ENCODE results near the gene ZNF618.

ZNF618 gene

DNA sequence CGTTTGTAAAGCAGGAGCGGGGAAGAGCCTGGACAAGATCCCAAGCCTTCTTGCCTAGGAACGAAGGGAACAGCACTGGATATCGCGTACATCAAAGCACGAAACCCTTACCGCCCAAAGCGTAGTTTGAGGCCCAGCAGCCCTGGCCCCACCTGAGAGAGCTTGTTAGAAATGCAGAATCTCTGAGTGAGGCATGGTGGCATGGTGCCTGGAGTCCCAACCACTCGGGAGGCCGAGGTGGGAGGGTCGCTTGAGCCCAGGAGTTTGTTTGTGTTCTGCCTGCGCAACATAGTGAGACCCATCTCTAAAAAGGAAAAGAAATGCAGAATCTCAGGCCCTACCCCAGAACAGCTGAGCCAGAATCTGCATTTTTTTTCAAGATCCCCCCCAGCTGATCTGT lies 111.4 kb downstream of the ZNF618 start:
- DNase-seq: no peak
- Histone ChIP-seq H3K36me3 (peaks cover 0 to 15% (median 0%) of the 10 kb centered on the region in 3 donors), H3K9me3 (no peaks in the 10 kb centered on the region), H3K4me3 (no peak overlapping the region), H3K27me3 (no peaks in the 10 kb centered on the region), H3K27ac (no peak overlapping the region), H3K4me1 (peaks cover 0 to 45% (median 38%) of the 10 kb centered on the region in 4 donors)
- intact Hi-C loops (cut with DNase I; ENCODE audit: low total_unique reads): no loop called here
- TF ChIP-seq, protein P1, sequence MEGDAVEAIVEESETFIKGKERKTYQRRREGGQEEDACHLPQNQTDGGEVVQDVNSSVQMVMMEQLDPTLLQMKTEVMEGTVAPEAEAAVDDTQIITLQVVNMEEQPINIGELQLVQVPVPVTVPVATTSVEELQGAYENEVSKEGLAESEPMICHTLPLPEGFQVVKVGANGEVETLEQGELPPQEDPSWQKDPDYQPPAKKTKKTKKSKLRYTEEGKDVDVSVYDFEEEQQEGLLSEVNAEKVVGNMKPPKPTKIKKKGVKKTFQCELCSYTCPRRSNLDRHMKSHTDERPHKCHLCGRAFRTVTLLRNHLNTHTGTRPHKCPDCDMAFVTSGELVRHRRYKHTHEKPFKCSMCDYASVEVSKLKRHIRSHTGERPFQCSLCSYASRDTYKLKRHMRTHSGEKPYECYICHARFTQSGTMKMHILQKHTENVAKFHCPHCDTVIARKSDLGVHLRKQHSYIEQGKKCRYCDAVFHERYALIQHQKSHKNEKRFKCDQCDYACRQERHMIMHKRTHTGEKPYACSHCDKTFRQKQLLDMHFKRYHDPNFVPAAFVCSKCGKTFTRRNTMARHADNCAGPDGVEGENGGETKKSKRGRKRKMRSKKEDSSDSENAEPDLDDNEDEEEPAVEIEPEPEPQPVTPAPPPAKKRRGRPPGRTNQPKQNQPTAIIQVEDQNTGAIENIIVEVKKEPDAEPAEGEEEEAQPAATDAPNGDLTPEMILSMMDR (IDR thresholded peaks at IDR 0.05): no peak

DNA sequence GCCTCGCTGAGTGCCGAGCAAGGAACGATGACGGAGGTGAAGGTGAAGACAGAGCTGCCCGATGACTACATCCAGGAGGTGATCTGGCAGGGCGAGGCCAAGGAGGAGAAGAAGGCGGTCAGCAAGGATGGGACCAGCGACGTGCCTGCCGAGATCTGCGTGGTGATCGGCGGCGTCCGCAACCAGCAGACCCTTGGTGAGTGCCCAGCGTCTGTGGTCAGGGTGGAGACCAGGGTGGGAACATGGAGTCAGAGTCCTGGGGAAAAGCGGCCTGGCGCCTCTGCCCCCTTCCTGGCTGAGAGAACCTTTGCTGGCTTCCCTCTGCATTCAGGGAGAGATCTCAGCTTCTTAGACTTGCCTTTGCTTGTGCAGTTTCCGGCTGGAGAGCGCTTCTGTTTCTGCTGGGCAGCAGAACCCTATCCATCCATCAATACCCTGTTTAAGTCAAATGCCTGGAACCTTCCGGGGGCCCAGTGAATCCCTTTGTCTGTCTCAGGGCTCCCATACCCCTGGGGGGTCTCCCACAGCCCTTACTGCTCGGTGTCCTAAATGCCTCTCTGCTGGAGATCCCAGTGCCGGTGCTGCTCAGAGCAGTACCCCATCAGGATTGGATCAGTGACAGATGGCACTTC lies 112.4 kb downstream of the ZNF618 start:
- Histone ChIP-seq H3K36me3 (peaks cover 0 to 15% (median 0%) of the 10 kb centered on the region in 3 donors), H3K27ac (peak overlapping the region; percentile 70 to 79), H3K27me3 (no peaks in the 10 kb centered on the region), H3K9me3 (no peaks in the 10 kb centered on the region), H3K4me3 (no peak overlapping the region), H3K4me1 (peaks cover 0 to 55% (median 48%) of the 10 kb centered on the region in 4 donors)
- TF ChIP-seq, protein P1 (IDR thresholded peaks at IDR 0.05): no peak
- intact Hi-C loops (cut with DNase I; ENCODE audit: low total_unique reads): no loop called here
- DNase-seq: no peak

DNA sequence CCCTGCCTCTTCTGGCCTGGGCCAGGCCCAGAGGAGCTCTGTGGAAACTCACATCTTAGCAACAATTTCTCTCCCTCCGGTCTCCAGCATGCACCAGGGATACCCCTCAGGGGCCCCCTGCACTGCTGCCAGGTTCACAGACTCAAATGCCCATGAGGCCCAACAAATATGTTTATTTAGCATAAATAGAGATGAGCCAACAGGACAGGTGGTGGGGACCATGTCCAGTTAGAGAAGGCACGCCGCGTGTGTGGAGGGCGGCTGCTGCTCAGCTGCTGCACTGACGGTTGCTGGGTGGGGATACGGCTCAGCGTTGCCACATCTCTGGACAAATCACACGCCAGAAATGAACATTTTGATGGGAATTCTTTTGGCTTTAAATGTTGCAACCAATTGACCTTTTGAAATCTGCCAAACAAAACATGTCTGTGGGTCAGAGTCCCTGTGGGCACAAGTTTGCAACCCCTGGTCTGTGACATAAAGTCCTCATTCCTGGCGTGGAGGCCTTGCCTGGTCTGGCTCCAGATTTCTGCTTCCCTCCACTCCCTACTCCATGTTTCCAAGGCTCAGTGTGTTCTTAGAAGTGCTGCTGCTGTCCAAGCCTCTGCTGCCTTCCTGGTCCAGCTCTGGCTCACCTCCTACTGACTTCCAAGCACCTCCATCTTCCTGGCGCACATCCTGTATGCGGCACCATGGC lies 113.1 kb downstream of the ZNF618 start:
- peaks cover 0 to 15% (median 0%) of the 10 kb centered on the region in 3 donors for H3K36me3 ChIP-seq
- no peak overlapping the region for H3K4me3 ChIP-seq
- peak; percentile 89 to 95 for DNase-seq
- no peaks in the 10 kb centered on the region for H3K9me3 ChIP-seq
- intact Hi-C loops (cut with DNase I; ENCODE audit: low total_unique reads): no loop called here
- no peaks in the 10 kb centered on the region for H3K27me3 ChIP-seq
- TF ChIP-seq, protein P1 (IDR thresholded peaks at IDR 0.05): no peak
- peaks cover 3 to 61% (median 54%) of the 10 kb centered on the region in 4 donors for H3K4me1 ChIP-seq
- H3K27ac ChIP-seq: peak overlapping the region; percentile 70 to 79

DNA sequence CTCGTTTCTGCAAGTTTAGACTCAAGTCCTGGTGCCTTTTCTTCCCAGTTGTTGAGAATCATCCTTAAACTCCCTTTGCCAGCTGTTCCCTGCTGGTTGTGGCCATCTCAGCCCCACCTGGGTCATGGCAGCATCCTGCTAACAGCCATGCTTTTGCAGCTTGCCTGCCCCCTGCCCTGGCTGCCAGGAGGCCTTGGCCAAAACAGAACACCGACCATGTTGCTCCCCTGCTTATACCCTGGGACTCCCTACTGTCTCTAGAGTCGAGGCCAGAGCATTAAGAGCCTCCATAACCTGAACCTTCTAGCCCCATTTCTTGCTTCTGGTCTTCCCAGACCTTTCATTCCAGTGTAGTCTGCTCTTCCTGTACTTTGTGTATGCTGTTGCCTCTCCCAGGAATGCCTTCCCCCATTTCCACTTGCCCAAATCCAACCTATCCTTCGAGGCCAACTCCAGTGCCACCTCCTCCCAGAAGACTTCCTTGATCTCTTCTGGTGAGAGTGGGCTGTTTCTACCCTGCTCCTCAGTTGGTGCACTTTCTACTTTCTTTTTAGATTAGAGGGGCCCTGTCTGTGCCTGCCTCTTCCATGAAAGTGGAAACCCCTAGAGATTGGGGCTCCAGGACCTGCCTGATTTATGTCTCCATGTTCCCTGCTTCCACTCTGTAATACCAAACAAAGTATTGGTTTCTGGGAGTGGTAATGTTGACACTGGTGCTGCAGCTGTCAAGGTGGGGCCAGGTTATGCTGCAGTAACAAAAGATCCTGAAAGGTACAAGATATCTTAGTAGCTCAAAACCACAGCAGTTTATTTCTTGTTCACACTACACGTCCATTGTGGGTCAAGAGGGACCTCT lies 113.8 kb downstream of the ZNF618 start:
- TF ChIP-seq, protein P1 (IDR thresholded peaks at IDR 0.05): no peak
- peaks cover 0 to 15% (median 0%) of the 10 kb centered on the region in 3 donors for H3K36me3 ChIP-seq
- DNase-seq: no peak
- no peaks in the 10 kb centered on the region for H3K27me3 ChIP-seq
- H3K27ac ChIP-seq: peak overlapping the region; percentile 68 to 79
- intact Hi-C loops (cut with DNase I; ENCODE audit: low total_unique reads): loop anchor here (10.0 kb wide), 1 partner anchor 115 kb away; the partner anchor contains the start of gene ZNF618
- H3K9me3 ChIP-seq: no peaks in the 10 kb centered on the region
- H3K4me1 ChIP-seq: peaks cover 3 to 69% (median 60%) of the 10 kb centered on the region in 4 donors
- no peak overlapping the region for H3K4me3 ChIP-seq

DNA sequence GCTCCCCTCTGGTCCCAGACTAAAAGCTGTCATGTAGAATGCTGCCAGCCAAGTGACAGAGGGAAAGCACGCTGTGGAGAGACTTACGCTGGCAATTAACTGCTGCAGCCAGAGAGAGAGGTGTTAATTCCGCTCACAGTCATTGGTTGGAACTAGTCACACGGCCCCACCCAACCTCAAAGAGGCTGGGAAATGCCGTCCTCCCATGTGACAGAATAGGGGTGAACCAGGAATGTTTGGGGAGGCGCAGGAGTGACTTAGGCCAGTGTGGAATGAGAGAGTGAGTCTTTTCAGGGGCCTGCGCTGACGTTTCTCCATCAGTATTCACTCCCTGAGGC lies 114.4 kb downstream of the ZNF618 start:
- TF ChIP-seq, protein P1 (IDR thresholded peaks at IDR 0.05): no peak
- peak overlapping the region; percentile 68 to 79 for H3K27ac ChIP-seq
- peaks cover 3 to 73% (median 60%) of the 10 kb centered on the region in 4 donors for H3K4me1 ChIP-seq
- H3K4me3 ChIP-seq: no peak overlapping the region
- peaks cover 0 to 15% (median 0%) of the 10 kb centered on the region in 3 donors for H3K36me3 ChIP-seq
- H3K9me3 ChIP-seq: no peaks in the 10 kb centered on the region
- no peak for DNase-seq
- intact Hi-C loops (cut with DNase I; ENCODE audit: low total_unique reads): loop anchor here (10.0 kb wide), 1 partner anchor 116 kb away; the partner anchor contains the start of gene ZNF618
- no peaks in the 10 kb centered on the region for H3K27me3 ChIP-seq

Measured in tibial artery (tissue), 4 donors.